ENCODE results near the gene PLEKHA5.
"Not testable (repeated sequence)": the region's sequence is repeated elsewhere in the genome, so short reads cannot be mapped to it uniquely, and the experiment has no call there.

The PLEKHA5 gene

GRCh38 chr12:19311165-19311564 is 181.6 kb downstream of the PLEKHA5 start:
- no peak for DNase-seq (ENCODE audit: extremely low read depth in 1 of 2, low read depth in 1 of 2)

DNA sequence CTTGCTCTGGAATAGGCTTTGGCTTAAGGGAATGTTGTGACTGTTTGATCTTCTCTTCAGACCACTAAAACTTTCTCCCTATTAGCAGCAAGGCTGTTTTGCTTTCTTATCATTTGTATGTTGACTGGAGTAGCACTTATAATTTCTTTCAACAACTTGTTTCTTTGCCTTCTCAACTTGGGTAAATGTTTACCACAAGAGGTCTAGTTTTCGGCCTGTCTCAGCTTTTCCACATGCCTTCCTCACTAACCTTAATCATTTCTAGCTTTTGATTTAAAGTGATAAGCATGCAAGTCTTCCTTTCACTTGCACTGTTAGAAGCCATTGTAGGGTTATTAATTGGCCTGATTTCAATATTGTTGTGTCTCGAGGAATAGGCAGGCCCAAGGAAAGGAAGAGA is 183.1 kb downstream of the PLEKHA5 start:
- DNase-seq (ENCODE audit: extremely low read depth in 1 of 2, low read depth in 1 of 2), result no peak

- DNase-seq (ENCODE audit: extremely low read depth in 1 of 2, low read depth in 1 of 2), result no peak
Measured at GRCh38 chr12:19316425-19316824, 186.9 kb downstream of the PLEKHA5 start.

- no peak for DNase-seq (ENCODE audit: extremely low read depth in 1 of 2, low read depth in 1 of 2)
Measured at GRCh38 chr12:19322376-19322775, 192.8 kb downstream of the PLEKHA5 start.

DNA sequence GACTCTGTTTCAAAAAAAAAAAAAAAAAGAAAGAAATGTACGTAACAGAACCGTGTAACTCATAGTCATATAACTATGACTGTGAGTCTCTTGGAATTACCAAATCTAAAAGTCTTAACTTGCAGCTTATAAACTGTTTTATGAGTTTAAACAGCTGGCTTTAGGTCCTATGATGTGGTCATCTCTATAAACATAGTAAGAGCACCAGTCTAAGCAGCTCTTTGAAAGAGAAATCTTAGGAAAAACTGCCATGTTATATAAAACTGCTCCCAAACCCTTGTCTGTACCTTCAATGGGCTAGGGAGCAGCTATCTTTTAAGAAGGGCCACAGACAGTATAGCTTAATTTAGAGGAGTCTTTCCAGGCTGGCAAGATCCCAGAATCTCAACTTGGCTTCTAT is 194.3 kb downstream of the PLEKHA5 start:
- no peak for DNase-seq (ENCODE audit: extremely low read depth in 1 of 2, low read depth in 1 of 2)

DNA sequence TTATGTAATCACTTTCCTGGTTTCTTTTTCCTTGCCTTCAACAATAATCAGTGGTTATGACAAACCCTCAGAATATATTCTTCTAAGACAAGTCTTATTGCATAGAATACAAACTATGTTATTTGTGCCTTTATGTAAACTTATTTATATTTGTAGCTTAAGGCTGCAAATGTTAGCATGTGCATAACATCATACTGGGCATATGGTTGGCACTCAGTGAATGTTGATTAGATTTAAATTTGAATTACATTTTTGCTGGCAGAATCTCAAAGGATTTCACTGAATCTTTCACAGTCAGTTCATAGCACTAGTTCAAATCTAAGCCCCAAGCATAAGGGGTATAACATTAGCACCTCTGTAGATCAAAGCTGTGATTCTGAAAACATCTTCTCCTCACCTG is 196.6 kb downstream of the PLEKHA5 start:
- DNase-seq (ENCODE audit: extremely low read depth in 1 of 2, low read depth in 1 of 2), result no peak

- no peak for DNase-seq (ENCODE audit: extremely low read depth in 1 of 2, low read depth in 1 of 2)
Measured at GRCh38 chr12:19332196-19332595, 202.7 kb downstream of the PLEKHA5 start.

DNA sequence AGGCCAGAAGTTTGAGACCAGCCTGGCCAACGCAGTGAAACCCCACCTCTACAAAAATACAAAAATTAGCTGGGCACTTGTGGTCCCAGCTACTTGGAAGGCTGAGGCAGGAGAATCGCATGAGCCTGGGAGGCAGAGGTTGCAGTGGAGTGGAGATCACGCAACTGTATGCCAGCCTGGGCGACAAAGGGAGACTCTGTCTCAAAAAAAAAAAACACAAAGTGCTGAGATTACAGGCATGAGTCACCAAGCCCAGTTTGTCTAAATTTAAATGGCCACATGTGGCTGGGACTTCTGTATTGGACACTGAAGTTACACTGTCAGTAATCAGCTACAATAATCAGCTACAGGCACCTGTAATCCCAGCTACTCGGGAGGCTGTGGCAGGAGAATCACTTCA is 208.9 kb downstream of the PLEKHA5 start:
- DNase-seq (ENCODE audit: extremely low read depth in 1 of 2, low read depth in 1 of 2), result no peak

DNA sequence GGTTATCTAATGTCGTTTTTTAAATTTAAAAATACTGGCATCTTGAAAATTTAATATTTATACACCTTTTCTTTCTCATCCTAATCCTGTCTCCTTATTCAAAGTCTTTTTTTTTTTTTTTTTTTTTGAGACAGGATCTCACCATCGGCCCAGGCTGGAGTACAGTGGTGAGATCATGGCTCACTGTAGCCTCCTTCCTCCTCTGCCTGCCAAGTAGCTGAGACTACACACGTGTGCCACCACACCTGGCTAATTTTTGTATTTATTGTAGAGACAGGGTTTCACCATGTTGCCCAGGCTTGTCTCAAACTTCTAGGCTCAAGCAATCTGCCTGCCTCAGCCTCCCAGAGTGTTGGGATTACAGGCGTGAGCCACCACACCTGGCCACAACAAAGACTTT is 221.3 kb downstream of the PLEKHA5 start:
- DNase-seq (ENCODE audit: extremely low read depth in 1 of 2, low read depth in 1 of 2), result not testable (repeated sequence)

- no peak for DNase-seq (ENCODE audit: extremely low read depth in 1 of 2, low read depth in 1 of 2)
Measured at GRCh38 chr12:19351346-19351745, 221.8 kb downstream of the PLEKHA5 start.

GRCh38 chr12:19369691-19370148 is 240.2 kb downstream of the PLEKHA5 start:
- DNase-seq (ENCODE audit: extremely low read depth in 1 of 2, low read depth in 1 of 2), result no peak

- DNase-seq (ENCODE audit: extremely low read depth in 1 of 2, low read depth in 1 of 2), result no peak
Measured at GRCh38 chr12:19373586-19373985, 244.1 kb downstream of the PLEKHA5 start.

- DNase-seq (ENCODE audit: extremely low read depth in 1 of 2, low read depth in 1 of 2), result no peak
Measured at GRCh38 chr12:19375888-19376287, 246.4 kb downstream of the PLEKHA5 start.

DNA sequence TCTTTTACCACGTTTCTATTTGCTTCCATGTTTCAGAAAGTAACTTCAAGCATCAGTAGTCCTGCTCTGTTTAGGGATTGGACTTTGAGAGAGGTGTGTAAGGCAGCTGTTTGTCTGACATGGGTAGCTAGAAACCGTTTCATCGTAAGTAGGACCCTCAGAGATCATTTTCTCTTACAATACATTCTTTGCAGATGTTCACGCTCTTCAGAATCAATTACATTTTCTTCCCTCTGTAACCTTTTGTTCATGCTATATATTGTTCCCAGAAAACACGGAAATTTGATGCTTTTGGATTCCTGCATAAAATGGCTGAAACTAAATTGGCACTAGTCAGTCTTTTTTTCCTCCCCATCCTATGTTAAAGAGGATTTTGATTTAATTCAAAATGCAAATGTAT is 247.2 kb downstream of the PLEKHA5 start:
- no peak for DNase-seq (ENCODE audit: extremely low read depth in 1 of 2, low read depth in 1 of 2)

DNA sequence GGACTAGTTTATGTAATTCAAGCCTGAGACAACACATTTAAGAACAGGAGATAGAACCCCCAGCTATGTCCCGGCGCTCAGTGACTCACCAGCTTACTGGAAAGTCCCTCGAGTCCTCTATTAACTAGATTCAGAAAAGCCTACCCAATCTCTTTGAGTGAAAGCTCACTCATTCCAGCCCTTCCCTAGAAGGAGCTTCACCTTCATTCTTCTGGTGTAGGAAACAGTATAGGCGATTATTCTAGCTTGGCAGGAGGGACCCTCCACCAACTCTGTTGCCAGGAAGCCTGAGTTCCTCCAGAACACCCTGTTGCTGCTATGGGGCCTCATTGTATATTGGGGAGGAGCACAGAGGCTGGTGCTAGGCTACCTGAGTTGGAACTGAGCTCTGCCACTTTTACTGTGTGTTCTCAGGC is 252.6 kb downstream of the PLEKHA5 start:
- DNase-seq (ENCODE audit: extremely low read depth in 1 of 2, low read depth in 1 of 2), result no peak

DNA sequence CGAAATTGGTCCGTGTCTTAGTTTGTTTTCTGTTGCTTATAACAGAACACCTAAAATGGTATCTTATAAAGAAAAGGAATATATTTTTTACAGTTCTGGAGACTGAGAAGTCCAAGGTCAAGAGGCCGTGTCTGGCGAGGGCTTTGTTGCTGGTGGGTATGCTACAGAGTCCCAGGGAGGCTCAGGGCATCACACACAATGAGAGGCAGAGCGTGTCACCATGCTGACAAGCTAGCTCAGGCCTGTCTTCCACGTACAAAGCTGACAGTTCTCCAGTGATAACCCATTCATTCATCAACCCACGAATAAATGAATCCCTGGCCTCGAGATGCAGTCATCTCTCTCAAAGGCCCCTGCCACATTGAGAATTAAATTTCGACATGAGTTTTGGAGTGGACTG is 253.0 kb downstream of the PLEKHA5 start:
- DNase-seq (ENCODE audit: extremely low read depth in 1 of 2, low read depth in 1 of 2), result no peak

DNA sequence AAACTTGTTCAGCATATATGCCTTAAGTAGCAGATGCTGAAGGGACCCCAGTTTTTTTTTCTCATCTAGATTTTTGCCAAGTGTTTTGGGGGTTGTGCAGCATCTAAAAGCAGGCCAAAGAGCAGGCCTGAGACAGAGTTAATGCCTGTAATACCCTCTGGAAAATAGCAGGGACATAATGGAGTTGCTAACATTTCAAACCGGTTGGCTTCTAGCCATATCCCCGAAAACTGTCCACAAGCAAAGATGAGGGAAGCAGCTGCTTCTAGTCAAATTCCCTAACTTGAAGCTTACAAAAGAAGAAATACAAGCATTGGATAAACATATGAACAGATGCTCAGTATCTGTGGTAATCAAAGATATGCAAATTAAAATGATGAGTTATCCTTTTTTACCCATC is 257.6 kb downstream of the PLEKHA5 start:
- no peak for DNase-seq (ENCODE audit: extremely low read depth in 1 of 2, low read depth in 1 of 2)

DNA sequence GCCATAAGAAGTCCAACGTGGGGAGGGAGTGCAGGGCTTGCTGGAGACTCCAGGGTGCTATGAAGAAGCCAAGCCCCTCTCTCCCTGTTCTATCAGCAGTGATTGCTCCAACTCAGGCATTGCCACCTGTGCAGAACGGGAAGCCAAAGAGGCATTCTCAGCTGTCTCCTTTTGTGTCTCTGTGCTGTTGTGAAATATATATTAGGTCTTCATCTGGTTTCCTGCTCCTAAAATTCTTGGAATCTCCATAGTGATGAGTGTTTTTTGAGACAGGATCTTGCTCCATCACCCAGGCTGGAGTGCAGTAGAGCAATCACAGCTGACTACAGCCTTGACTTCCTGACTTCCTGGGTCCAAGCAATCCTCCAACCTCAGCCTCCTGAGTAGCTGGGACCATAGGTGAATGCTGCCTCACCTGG is 258.6 kb downstream of the PLEKHA5 start:
- no peak for DNase-seq (ENCODE audit: extremely low read depth in 1 of 2, low read depth in 1 of 2)

DNA sequence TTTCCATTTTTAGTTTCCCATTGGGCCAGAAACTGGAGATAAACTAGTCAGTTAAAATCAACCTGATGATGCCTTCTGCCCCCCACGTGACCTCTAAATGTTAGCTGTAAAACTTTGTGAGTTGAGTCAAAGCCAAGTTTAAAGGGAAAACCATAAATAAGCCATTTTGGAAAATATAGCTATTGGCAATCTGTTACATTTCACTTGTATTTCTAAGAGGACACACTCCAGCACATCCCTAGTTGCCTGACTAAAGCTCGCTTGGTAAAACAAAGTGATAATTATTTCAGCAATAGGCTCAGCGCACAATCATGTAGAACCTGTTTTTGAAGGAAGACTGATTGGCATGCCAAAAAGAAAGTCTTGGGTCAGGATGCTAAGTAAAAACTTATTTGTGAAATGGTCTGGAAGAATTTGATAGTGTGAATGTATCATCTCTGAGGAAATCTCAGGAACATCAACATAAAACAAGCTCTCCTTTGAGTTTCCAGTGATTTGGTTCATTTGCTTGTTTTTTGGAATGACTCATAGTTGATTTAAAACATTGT is 260.6 kb downstream of the PLEKHA5 start:
- DNase-seq (ENCODE audit: extremely low read depth in 1 of 2, low read depth in 1 of 2), result no peak

GRCh38 chr12:19392644-19393043 is 263.1 kb downstream of the PLEKHA5 start:
- not testable (repeated sequence) for DNase-seq (ENCODE audit: extremely low read depth in 1 of 2, low read depth in 1 of 2)

DNA sequence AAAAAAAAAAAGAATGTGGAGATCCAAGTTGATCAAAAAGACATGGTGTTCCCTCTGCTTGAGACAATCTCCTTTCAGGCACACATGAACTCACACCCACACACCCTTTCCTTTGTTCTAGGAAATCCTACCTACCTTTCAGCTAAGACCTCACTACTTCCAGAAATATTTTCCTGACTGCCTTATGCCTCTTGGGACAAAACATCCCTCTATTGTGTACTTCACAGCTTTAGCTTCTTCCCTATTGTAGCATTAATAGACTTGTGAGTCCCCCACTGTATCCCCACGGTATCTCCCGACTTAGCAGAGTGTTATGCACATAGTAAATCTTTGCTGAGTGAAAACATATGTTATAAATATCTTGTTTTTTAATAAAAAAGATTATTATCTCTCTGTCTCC is 264.9 kb downstream of the PLEKHA5 start:
- no peak for DNase-seq (ENCODE audit: extremely low read depth in 1 of 2, low read depth in 1 of 2)

DNA sequence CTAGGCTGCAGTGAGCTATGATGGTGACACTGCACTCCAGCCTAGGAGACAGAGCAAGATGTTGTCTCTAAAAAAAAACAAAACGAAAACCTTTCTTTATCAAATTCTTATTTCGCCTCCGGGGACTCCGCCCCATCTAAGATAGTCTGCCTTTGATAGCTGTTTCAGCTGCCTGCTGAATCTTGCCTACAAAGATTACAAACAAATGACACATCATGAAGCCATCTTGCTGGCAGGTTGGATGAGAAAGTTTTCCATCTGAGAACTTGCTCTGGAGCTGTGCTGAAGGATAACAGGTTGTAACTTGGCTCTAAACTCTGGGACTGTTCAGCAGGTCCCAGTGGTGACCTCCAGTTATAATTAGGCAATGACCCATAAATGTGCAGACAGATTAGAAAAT is 268.0 kb downstream of the PLEKHA5 start:
- DNase-seq (ENCODE audit: extremely low read depth in 1 of 2, low read depth in 1 of 2), result no peak
